ENCODE data around the gene CACNG3. TPM values are rescaled to one million over a fixed set of nuclear protein-coding genes. Genes with fewer than 3 reads are reported as not detected.

Gene CACNG3
- total and polyA plus RNA-seq, 2 donors (not counting 3 experiments of a cell fraction or from before 2014, with no cell fraction given) = not detected

GRCh38 chr16:24282141-24282540 is 26.0 kb downstream of the CACNG3 start:
- no peaks in the 10 kb centered on the region for H3K9me1 ChIP-seq (replicated peaks; ENCODE audit: control insufficient read depth, extremely low read depth, insufficient read depth, low read length)
- dilution Hi-C loops (cut with MboI; ENCODE audit: extremely low pct_ligation_motif_present, low sequenced_read_pairs) (no loop called here), intact Hi-C loops (cut with micrococcal nuclease) (no loop called here)
- no peak overlapping the region for H3K4me3 ChIP-seq (replicated peaks in 1 of 3; ENCODE audit: insufficient read depth in 1 of 3, low read depth in 1 of 3, low read length in 3 of 3)
- H4K20me1 ChIP-seq (replicated peaks; ENCODE audit: control insufficient read depth, extremely low read depth, insufficient read depth, low read length) = no peaks in the 10 kb centered on the region
- H3K9ac ChIP-seq (replicated peaks; ENCODE audit: extremely low read depth, insufficient read depth, low read length) = no peak overlapping the region
- H3K27me3 ChIP-seq (ENCODE audit: control insufficient read depth in 2 of 2, insufficient read depth in 2 of 2, low read length in 2 of 2) = no peaks in the 10 kb centered on the region
- H2AFZ ChIP-seq (ENCODE audit: low read depth, low read length) = no peak overlapping the region
- no TSS peak for BruUV-seq (replicated peaks)
- FAIRE-seq (no peak), DNase-seq (ENCODE audit: low read depth, low spot score) (no peak)
- no peaks in the 10 kb centered on the region for H3K79me2 ChIP-seq (ENCODE audit: control insufficient read depth, insufficient read depth, low read length)
- H3K36me3 ChIP-seq (ENCODE audit: control insufficient read depth in 2 of 2, extremely low read depth in 1 of 2, insufficient read depth in 2 of 2, low read length in 2 of 2) = no peaks in the 10 kb centered on the region
- no peak for TF ChIP-seq EZH2 (IDR thresholded peaks at IDR 0.05; ENCODE audit: borderline replicate concordance, low read depth, low read length, severe bottlenecking)
- no peak for TF ChIP-seq POLR2AphosphoS5 (IDR thresholded peaks at IDR 0.05; ENCODE audit: insufficient read depth, low read depth, low read length)
- TF ChIP-seq POLR2A (IDR thresholded peaks at IDR 0.05; ENCODE audit: low read depth, low read length) = no peak
- TF ChIP-seq FOS (IDR thresholded peaks at IDR 0.05; ENCODE audit: borderline replicate concordance, insufficient read depth, low read length) = no peak
- no peak for TF ChIP-seq MYC (IDR thresholded peaks at IDR 0.05; ENCODE audit: low read depth, low read length)
- no peak for TF ChIP-seq GATA2 (IDR thresholded peaks at IDR 0.05; ENCODE audit: insufficient read depth, insufficient read length, low read depth, low read length)
- no peaks in the 10 kb centered on the region for H3K9me3 ChIP-seq (replicated peaks; ENCODE audit: control insufficient read depth, insufficient read depth, low read length)
- H3K27ac ChIP-seq (ENCODE audit: insufficient read depth, low read depth, low read length) = no peak overlapping the region
- H3K4me2 ChIP-seq (ENCODE audit: insufficient read depth, low read length) = no peak overlapping the region
- CTCF ChIA-PET = no interaction called here
- no peaks in the 10 kb centered on the region for H3K4me1 ChIP-seq (ENCODE audit: control insufficient read depth, extremely low read depth, insufficient read depth, low read length)
- POLR2A ChIA-PET = no interaction called here

- intact Hi-C loops (cut with micrococcal nuclease) = no loop called here
Measured at GRCh38 chr16:24286741-24287405, 30.7 kb downstream of the CACNG3 start.

More at GRCh38 chr16:24286741-24287405, 30.7 kb downstream of the CACNG3 start:
- Histone ChIP-seq H3K4me3 (replicated peaks in 1 of 3; ENCODE audit: insufficient read depth in 1 of 3, low read depth in 1 of 3, low read length in 3 of 3) (no peak overlapping the region), H3K9me1 (replicated peaks; ENCODE audit: control insufficient read depth, extremely low read depth, insufficient read depth, low read length) (no peaks in the 10 kb centered on the region), H3K9me3 (replicated peaks; ENCODE audit: control insufficient read depth, insufficient read depth, low read length) (no peaks in the 10 kb centered on the region), H3K79me2 (ENCODE audit: control insufficient read depth, insufficient read depth, low read length) (no peaks in the 10 kb centered on the region), H3K36me3 (ENCODE audit: control insufficient read depth in 2 of 2, extremely low read depth in 1 of 2, insufficient read depth in 2 of 2, low read length in 2 of 2) (no peaks in the 10 kb centered on the region), H3K27ac (ENCODE audit: insufficient read depth, low read depth, low read length) (no peak overlapping the region), H2AFZ (ENCODE audit: low read depth, low read length) (no peak overlapping the region), H3K9ac (replicated peaks; ENCODE audit: extremely low read depth, insufficient read depth, low read length) (no peak overlapping the region), H3K4me1 (ENCODE audit: control insufficient read depth, extremely low read depth, insufficient read depth, low read length) (no peaks in the 10 kb centered on the region), H4K20me1 (replicated peaks; ENCODE audit: control insufficient read depth, extremely low read depth, insufficient read depth, low read length) (no peaks in the 10 kb centered on the region), H3K4me2 (ENCODE audit: insufficient read depth, low read length) (no peak overlapping the region), H3K27me3 (ENCODE audit: control insufficient read depth in 2 of 2, insufficient read depth in 2 of 2, low read length in 2 of 2) (no peaks in the 10 kb centered on the region)
- no peak for TF ChIP-seq JUN (IDR thresholded peaks at IDR 0.05; ENCODE audit: borderline replicate concordance, insufficient read depth, insufficient read length, low read depth)
- no peak for TF ChIP-seq GATA2 (IDR thresholded peaks at IDR 0.05; ENCODE audit: insufficient read depth, insufficient read length, low read depth, low read length)
- TF ChIP-seq FOS (IDR thresholded peaks at IDR 0.05; ENCODE audit: borderline replicate concordance, insufficient read depth, low read length) = no peak
- TF ChIP-seq EZH2 (IDR thresholded peaks at IDR 0.05; ENCODE audit: borderline replicate concordance, low read depth, low read length, severe bottlenecking) = no peak
- no peak for TF ChIP-seq MAX (IDR thresholded peaks at IDR 0.05; ENCODE audit: insufficient read depth, insufficient read length)
- dilution Hi-C loops (cut with MboI; ENCODE audit: extremely low pct_ligation_motif_present, low sequenced_read_pairs) = no loop called here
- no peak for FAIRE-seq
- BruUV-seq (replicated peaks) = no TSS peak
- ChIA-PET POLR2A (no interaction called here), CTCF (no interaction called here)
- no peak for DNase-seq (ENCODE audit: low read depth, low spot score)
